Hepatocyte (in vitro differentiated cells): ENCODE measurements around the gene RETREG2.

Experiments
- CTCF ChIP-seq: fragments of 200-600 bp; sonication (generic); IDR thresholded peaks from 2 replicates; pipeline ENCODE4 v1.5.1; 2016; ENCODE audit warnings: antibody characterized with exemption, mild to moderate bottlenecking; ENCODE audit not compliant: poor library complexity
- EZH2phosphoT487 ChIP-seq: fragments of 200-600 bp; sonication (generic); IDR thresholded peaks from one replicate; pipeline ENCODE4 v1.6.1; 2018; ENCODE audit warnings: antibody characterized with exemption, mild to moderate bottlenecking, low read depth, moderate library complexity; ENCODE audit not compliant: unreplicated experiment, severe bottlenecking

- TF ChIP-seq CTCF (no peak), EZH2phosphoT487 (no peak)
These were observed 28.4 kb upstream of the RETREG2 start for GRCh38 chr2:219149667-219150066.
